HCT116 (cell line): ENCODE results near the gene TTC24. TPM values are rescaled to one million over a fixed set of nuclear protein-coding genes. Genes with fewer than 3 reads are reported as not detected.
A peak's percentile ranks its signal among the peaks of the same experiment; 100 is the strongest.

ENCODE experiments used
- ATAC-seq: fragments of 200-7000 bp; cut with Tn5 transposase; 2 replicates; pipeline ENCODE4 v1.9.1; 2020; ENCODE audit warnings: mild to moderate bottlenecking, moderate library complexity
- BruUV-seq: library from RNA; stranded (reverse); fragments of 400-500 nt; replicated peaks from 2 replicates; lab custom pipeline; 2021; lab: Mats Ljungman, UMichigan
- CTCF ChIA-PET: fragments of 300-600 bp; sonication (Branson Sonifier 250); formaldehyde crosslinking; loops from one replicate; lab custom pipeline; 2021; ENCODE audit warnings: antibody characterized with exemption; lab: Charles Lee
- POLR2A ChIA-PET: fragments of 300-600, 350-600 bp; sonication (Branson Sonifier 250); formaldehyde crosslinking; loops from one replicate; lab custom pipeline; 2021; ENCODE audit warnings: antibody characterized with exemption; lab: Charles Lee
- RAD21 ChIA-PET, 2 experiments: fragments of 300-600 bp; sonication (Branson Sonifier 250); formaldehyde crosslinking; loops; one replicate each; lab custom pipeline; 2023; ENCODE audit warnings: low total read pairs in 2 of 2; ENCODE audit not compliant: uncharacterized antibody in 2 of 2, unreplicated experiment in 2 of 2, low non-redundant PET in 1 of 2; lab: Charles Lee
- DNase-seq: peaks from one replicate; pipeline ENCODE4 v3.0.0-alpha.2; 2010; ENCODE audit warnings: low read depth, low spot score
- H2AFZ ChIP-seq: fragments of 200-600 bp; shearing (Covaris generic), sonication (generic); 2 replicates; pipeline ENCODE4 v1.6.1; 2017; ENCODE audit warnings: low read depth, mixed run types, mixed read lengths, antibody characterized with exemption, low read length; ENCODE audit not compliant: poor library complexity, severe bottlenecking
- H3K27ac ChIP-seq: 2 replicates; pipeline ENCODE4 v1.5.1; 2012; ENCODE audit warnings: low read depth, low read length
- H3K27me3 ChIP-seq: fragments of 200-600 bp; sonication (generic); 2 replicates; pipeline ENCODE4 v1.6.1; 2016; ENCODE audit warnings: mixed run types, low read length, mixed read lengths; ENCODE audit not compliant: insufficient read depth
- H3K36me3 ChIP-seq, 2 experiments: fragments of 200-500 bp in 1 of 2; fragments of 200-600 bp in 1 of 2; sonication (Bioruptor generic) in 1 of 2; sonication (generic) in 1 of 2; 2 replicates each; pipeline versions ENCODE4 v1.5.1 to v1.6.1; 2014 to 2016; ENCODE audit warnings: low read length in 2 of 2, inconsistent platforms in 1 of 2, mixed read lengths in 1 of 2, mixed run types in 1 of 2; ENCODE audit not compliant: insufficient read depth in 2 of 2, control insufficient read depth in 1 of 2
- H3K4me1 ChIP-seq, 2 experiments: fragments of 200-600 bp in 1 of 2; sonication (generic) in 1 of 2; 2 replicates each; pipeline versions ENCODE4 v1.5.1 to v1.6.1; 2012 to 2017; ENCODE audit warnings: low read length in 2 of 2, inconsistent platforms in 1 of 2, mild to moderate bottlenecking in 1 of 2, mixed read lengths in 1 of 2, mixed run types in 1 of 2, moderate library complexity in 1 of 2; ENCODE audit not compliant: insufficient read depth in 2 of 2, control insufficient read depth in 1 of 2
- H3K4me2 ChIP-seq: fragments of 200-600 bp; sonication (generic); 2 replicates; pipeline ENCODE4 v1.6.1; 2017; ENCODE audit warnings: mixed run types, low read length, mixed read lengths
- H3K4me3 ChIP-seq, 2 experiments: fragments of 200-600 bp in 1 of 2; sonication (generic) in 1 of 2; replicated peaks in 1 of 2; 2 replicates each; pipeline ENCODE4 v1.5.1; 2011 to 2016; ENCODE audit warnings: low read length in 2 of 2, control low read depth in 1 of 2, low read depth in 1 of 2, mild to moderate bottlenecking in 1 of 2, mixed read lengths in 1 of 2, mixed run types in 1 of 2
- H3K79me2 ChIP-seq: fragments of 200-600 bp; sonication (generic); 2 replicates; pipeline ENCODE4 v1.6.1; 2017; ENCODE audit warnings: mild to moderate bottlenecking, mixed run types, low read length, moderate library complexity, mixed read lengths; ENCODE audit not compliant: insufficient read depth
- H3K9ac ChIP-seq: fragments of 200-600 bp; sonication (generic); 2 replicates; pipeline ENCODE4 v1.6.1; 2016; ENCODE audit warnings: low read length, mixed read lengths
- H3K9me2 ChIP-seq: fragments of 200-600 bp; sonication (generic), shearing (Covaris generic); 2 replicates; pipeline ENCODE4 v1.6.1; 2017; ENCODE audit warnings: mixed run types, mild to moderate bottlenecking, moderate library complexity; ENCODE audit not compliant: insufficient read depth
- H3K9me3 ChIP-seq, 2 experiments: fragments of 200-500 bp in 1 of 2; fragments of 200-600 bp in 1 of 2; sonication (Bioruptor generic) in 1 of 2; sonication (generic) in 1 of 2; 2 replicates each; pipeline ENCODE4 v1.6.1; 2014 to 2017; ENCODE audit warnings: low read length in 2 of 2, mixed read lengths in 2 of 2, inconsistent platforms in 1 of 2, low read depth in 1 of 2, mild to moderate bottlenecking in 1 of 2, mixed run types in 1 of 2, moderate library complexity in 1 of 2; ENCODE audit not compliant: control insufficient read depth in 1 of 2, insufficient read depth in 1 of 2
- H4K20me1 ChIP-seq: fragments of 200-600 bp; sonication (generic), shearing (Covaris generic); 2 replicates; pipeline ENCODE4 v1.6.1; 2017; ENCODE audit warnings: mixed run types, mild to moderate bottlenecking, moderate library complexity; ENCODE audit not compliant: insufficient read depth
- CBX3 ChIP-seq: IDR thresholded peaks from 2 replicates; pipeline ENCODE4 v1.6.1; 2012; ENCODE audit warnings: low read depth
- CEBPB ChIP-seq: IDR thresholded peaks from 2 replicates; pipeline ENCODE4 v1.6.1; 2012; ENCODE audit warnings: low read depth
- EGR1 ChIP-seq: IDR thresholded peaks from 2 replicates; pipeline ENCODE4 v1.6.1; 2012; ENCODE audit warnings: low read depth
- ELF1 ChIP-seq: IDR thresholded peaks from 2 replicates; pipeline ENCODE4 v1.6.1; 2012; ENCODE audit warnings: low read depth, borderline replicate concordance
- EZH2 ChIP-seq: fragments of 200-600 bp; sonication (generic); IDR thresholded peaks from 2 replicates; pipeline ENCODE4 v1.6.1; 2017; ENCODE audit warnings: antibody characterized with exemption, mixed run types
- EZH2phosphoT487 ChIP-seq: fragments of 200-600 bp; IDR thresholded peaks from 2 replicates; pipeline ENCODE4 v1.6.1; 2018; ENCODE audit warnings: antibody characterized with exemption, borderline replicate concordance
- FOSL1 ChIP-seq: IDR thresholded peaks from 2 replicates; pipeline ENCODE4 v1.6.1; 2012; ENCODE audit warnings: low read depth
- JUND ChIP-seq: IDR thresholded peaks from 2 replicates; pipeline ENCODE4 v1.6.1; 2012
- MAX ChIP-seq: IDR thresholded peaks from 2 replicates; pipeline ENCODE4 v1.6.1; 2012
- POLR2AphosphoS5 ChIP-seq: IDR thresholded peaks from 2 replicates; pipeline ENCODE4 v1.6.1; 2011; ENCODE audit warnings: mild to moderate bottlenecking, low read depth, low read length, moderate library complexity
- RAD21 ChIP-seq: IDR thresholded peaks from 2 replicates; pipeline ENCODE4 v1.6.1; 2012; ENCODE audit warnings: low read depth, mild to moderate bottlenecking
- REST ChIP-seq: IDR thresholded peaks from 2 replicates; pipeline ENCODE4 v1.6.1; 2012; ENCODE audit warnings: low read depth
- SIN3A ChIP-seq: IDR thresholded peaks from 2 replicates; pipeline ENCODE4 v1.6.1; 2012; ENCODE audit warnings: low read depth
- SP1 ChIP-seq: IDR thresholded peaks from 2 replicates; pipeline ENCODE4 v1.6.1; 2012; ENCODE audit warnings: low read depth
- SRF ChIP-seq: IDR thresholded peaks from 2 replicates; pipeline ENCODE4 v1.6.1; 2012; ENCODE audit warnings: low read depth
- TCF7L2 ChIP-seq: IDR thresholded peaks from 2 replicates; pipeline ENCODE4 v1.7.0; 2011; ENCODE audit warnings: borderline replicate concordance, inconsistent platforms; ENCODE audit not compliant: insufficient read depth, insufficient read length; ENCODE audit errors: extremely low read depth
- YY1 ChIP-seq: IDR thresholded peaks from 2 replicates; pipeline ENCODE4 v1.6.1; 2011; ENCODE audit warnings: low read length, low read depth, moderate library complexity, mild to moderate bottlenecking; ENCODE audit not compliant: insufficient replicate concordance; ENCODE audit errors: extremely low read depth
- ZFX ChIP-seq: fragments of 450-650 bp; IDR thresholded peaks from 2 replicates; pipeline ENCODE4 v1.6.1; 2017
- ZNF274 ChIP-seq: fragments of 200-500 bp; sonication (Bioruptor generic); IDR thresholded peaks from 2 replicates; pipeline ENCODE4 v1.6.1; 2014; ENCODE audit warnings: mild to moderate bottlenecking, low read depth, low read length, inconsistent platforms
- intact Hi-C: fragments of 100-400 bp; cut with micrococcal nuclease; formaldehyde crosslinking; loops from 2 replicates; pipeline ENCODE4 v1.10.0; 2022
- total RNA-seq: library from RNA; stranded (reverse); gene quantifications from one replicate; pipeline ENCODE4 v1.2.1, GENCODE V29; 2021; ENCODE audit not compliant: unreplicated experiment
- TF ChIP-seq, protein P1 (sequence below): IDR thresholded peaks from 2 replicates; pipeline ENCODE4 v1.6.1; 2012
- TF ChIP-seq, protein P2 (sequence below), 3 experiments: fragments of 200-600 bp in 1 of 3; sonication (generic) in 1 of 3; IDR thresholded peaks in 2 of 3; conservative IDR thresholded peaks in 1 of 3; 2 replicates each; pipeline ENCODE4 v1.5.1; 2012 to 2017; ENCODE audit warnings: low read depth in 2 of 3, low read length in 2 of 3, antibody characterized with exemption in 1 of 3, borderline replicate concordance in 1 of 3, control low read depth in 1 of 3, mild to moderate bottlenecking in 1 of 3, mixed read lengths in 1 of 3, mixed run types in 1 of 3, moderate library complexity in 1 of 3; ENCODE audit not compliant: insufficient read depth in 1 of 3

TTC24 gene
- total RNA-seq, 1 experiment from 2014 or later = not detected

DNA sequence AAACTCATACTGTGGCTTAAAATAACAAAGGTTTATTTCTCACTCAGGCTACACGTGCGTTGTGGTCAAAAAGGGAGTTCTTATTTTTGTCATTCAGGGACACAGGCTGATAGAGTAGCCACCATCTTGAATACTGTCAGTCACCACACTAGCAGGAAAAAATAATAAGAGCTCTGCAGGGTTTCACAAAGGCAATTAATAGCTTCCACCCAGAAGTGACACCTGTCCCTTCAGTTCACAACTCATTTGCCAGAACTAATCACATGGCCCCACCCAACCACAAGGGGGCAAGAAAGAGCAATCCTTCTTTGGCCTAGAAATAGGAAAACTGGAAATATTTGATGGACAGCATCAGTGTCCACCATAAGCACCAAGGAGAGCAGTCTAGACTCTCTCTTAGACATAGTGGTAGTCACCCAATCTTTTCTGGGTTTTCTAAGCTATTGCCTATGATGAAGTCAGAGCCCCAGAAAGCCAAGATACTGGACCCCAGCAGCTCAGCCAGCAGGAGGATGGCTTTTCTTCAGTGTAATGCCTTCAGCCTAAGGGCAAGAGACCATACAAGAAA lies 47.9 kb downstream of the TTC24 start:
- no peaks in the 10 kb centered on the region for H4K20me1 ChIP-seq

More for the DNA sequence above, 47.9 kb downstream of the TTC24 start:
- Histone ChIP-seq H3K4me3 (no peak overlapping the region), H3K27ac (no peak overlapping the region), H3K79me2 (no peaks in the 10 kb centered on the region), H3K36me3 (no peaks in the 10 kb centered on the region), H3K4me2 (no peak overlapping the region), H3K4me1 (peaks cover 3 to 7% of the 10 kb centered on the region in 2 experiments; a peak in 2 of 4 replicates), H3K9me3 (no peaks in the 10 kb centered on the region), H3K27me3 (no peaks in the 10 kb centered on the region), H2AFZ (no peak overlapping the region), H3K9me2 (no peaks in the 10 kb centered on the region), H3K9ac (no peak overlapping the region)
- DNase-seq = peak; percentile 39
- TF ChIP-seq TCF7L2 (no peak), JUND (no peak), CEBPB (no peak), FOSL1 (no peak), EZH2 (no peak), ELF1 (no peak), EGR1 (no peak), MAX (0 out of 2 replicates have a peak, but pooled peaks have one; percentile 18), REST (no peak; the same call in 1 of the 2 replicates), SP1 (no peak), SRF (no peak), CBX3 (no peak), ZNF274 (no peak), EZH2phosphoT487 (no peak), SIN3A (no peak), YY1 (peak; percentile 46), ZFX (no peak), RAD21 (peak; percentile 78), POLR2AphosphoS5 (no peak)
- TF ChIP-seq, protein P1, sequence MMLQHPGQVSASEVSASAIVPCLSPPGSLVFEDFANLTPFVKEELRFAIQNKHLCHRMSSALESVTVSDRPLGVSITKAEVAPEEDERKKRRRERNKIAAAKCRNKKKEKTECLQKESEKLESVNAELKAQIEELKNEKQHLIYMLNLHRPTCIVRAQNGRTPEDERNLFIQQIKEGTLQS = no peak
- TF ChIP-seq, protein P2, sequence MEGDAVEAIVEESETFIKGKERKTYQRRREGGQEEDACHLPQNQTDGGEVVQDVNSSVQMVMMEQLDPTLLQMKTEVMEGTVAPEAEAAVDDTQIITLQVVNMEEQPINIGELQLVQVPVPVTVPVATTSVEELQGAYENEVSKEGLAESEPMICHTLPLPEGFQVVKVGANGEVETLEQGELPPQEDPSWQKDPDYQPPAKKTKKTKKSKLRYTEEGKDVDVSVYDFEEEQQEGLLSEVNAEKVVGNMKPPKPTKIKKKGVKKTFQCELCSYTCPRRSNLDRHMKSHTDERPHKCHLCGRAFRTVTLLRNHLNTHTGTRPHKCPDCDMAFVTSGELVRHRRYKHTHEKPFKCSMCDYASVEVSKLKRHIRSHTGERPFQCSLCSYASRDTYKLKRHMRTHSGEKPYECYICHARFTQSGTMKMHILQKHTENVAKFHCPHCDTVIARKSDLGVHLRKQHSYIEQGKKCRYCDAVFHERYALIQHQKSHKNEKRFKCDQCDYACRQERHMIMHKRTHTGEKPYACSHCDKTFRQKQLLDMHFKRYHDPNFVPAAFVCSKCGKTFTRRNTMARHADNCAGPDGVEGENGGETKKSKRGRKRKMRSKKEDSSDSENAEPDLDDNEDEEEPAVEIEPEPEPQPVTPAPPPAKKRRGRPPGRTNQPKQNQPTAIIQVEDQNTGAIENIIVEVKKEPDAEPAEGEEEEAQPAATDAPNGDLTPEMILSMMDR (IDR thresholded peaks at IDR 0.05 in 2 of 3, conservative IDR thresholded peaks at IDR 0.05 in 1 of 3; ENCODE audit: borderline replicate concordance in 1 of 3, insufficient read depth in 1 of 3, low read depth in 2 of 3, low read length in 2 of 3) = peak; percentile 78 to 88 (median 87)
- RAD21 ChIA-PET = interaction anchor here in 1 of 2 experiments (0.6 to 1.0 kb wide), 2 partner anchors 25 to 61 kb away, joined by 3 to 5 read pairs; no protein-coding TSS in a partner anchor
- POLR2A ChIA-PET = interaction anchor here (0.6 to 1.6 kb wide), 4 partner anchors 34 to 99 kb away, joined by 3 to 4 read pairs (median 4); partner anchors contain the start of gene CRABP2
- ATAC-seq = peak; percentile 70
- intact Hi-C loops = loop anchor here (1.0 to 10.0 kb wide), 3 partner anchors 30 to 297 kb away; partner anchors contain the start of gene LRRC71
- no TSS peak for BruUV-seq
- CTCF ChIA-PET = interaction anchor here (1.0 to 5.5 kb wide), 19 partner anchors 10 to 301 kb away, joined by 3 to 33 read pairs (median 6); partner anchors contain the start of genes BCAN, CRABP2 and NES
